HCT116 (cell line): ENCODE data around the gene IFI27L2.

ENCODE experiments used
- CEBPB ChIP-seq: IDR thresholded peaks from 2 replicates; pipeline ENCODE4 v1.6.1; 2012; ENCODE audit warnings: low read depth
- CTCF ChIP-seq, 3 experiments: fragments of 200-600 bp in 1 of 3; sonication (generic) in 1 of 3; IDR thresholded peaks in 2 of 3; conservative IDR thresholded peaks in 1 of 3; 2 replicates each; pipeline ENCODE4 v1.5.1; 2012 to 2017; ENCODE audit warnings: low read depth in 2 of 3, low read length in 2 of 3, antibody characterized with exemption in 1 of 3, borderline replicate concordance in 1 of 3, control low read depth in 1 of 3, mild to moderate bottlenecking in 1 of 3, mixed read lengths in 1 of 3, mixed run types in 1 of 3, moderate library complexity in 1 of 3; ENCODE audit not compliant: insufficient read depth in 1 of 3
- EGR1 ChIP-seq: IDR thresholded peaks from 2 replicates; pipeline ENCODE4 v1.6.1; 2012; ENCODE audit warnings: low read depth
- EZH2 ChIP-seq: fragments of 200-600 bp; sonication (generic); IDR thresholded peaks from 2 replicates; pipeline ENCODE4 v1.6.1; 2017; ENCODE audit warnings: antibody characterized with exemption, mixed run types
- POLR2A ChIP-seq: IDR thresholded peaks from 2 replicates; pipeline ENCODE4 v1.7.0; 2011; ENCODE audit warnings: borderline replicate concordance; ENCODE audit not compliant: insufficient read depth, insufficient read length; ENCODE audit errors: extremely low read depth
- POLR2AphosphoS5 ChIP-seq: IDR thresholded peaks from 2 replicates; pipeline ENCODE4 v1.6.1; 2011; ENCODE audit warnings: mild to moderate bottlenecking, low read depth, low read length, moderate library complexity
- REST ChIP-seq: IDR thresholded peaks from 2 replicates; pipeline ENCODE4 v1.6.1; 2012; ENCODE audit warnings: low read depth
- SIN3A ChIP-seq: IDR thresholded peaks from 2 replicates; pipeline ENCODE4 v1.6.1; 2012; ENCODE audit warnings: low read depth
- SRF ChIP-seq: IDR thresholded peaks from 2 replicates; pipeline ENCODE4 v1.6.1; 2012; ENCODE audit warnings: low read depth
- TCF7L2 ChIP-seq: IDR thresholded peaks from 2 replicates; pipeline ENCODE4 v1.7.0; 2011; ENCODE audit warnings: borderline replicate concordance, inconsistent platforms; ENCODE audit not compliant: insufficient read depth, insufficient read length; ENCODE audit errors: extremely low read depth
- YY1 ChIP-seq: IDR thresholded peaks from 2 replicates; pipeline ENCODE4 v1.6.1; 2011; ENCODE audit warnings: low read length, low read depth, moderate library complexity, mild to moderate bottlenecking; ENCODE audit not compliant: insufficient replicate concordance; ENCODE audit errors: extremely low read depth
- ZNF274 ChIP-seq: fragments of 200-500 bp; sonication (Bioruptor generic); IDR thresholded peaks from 2 replicates; pipeline ENCODE4 v1.6.1; 2014; ENCODE audit warnings: mild to moderate bottlenecking, low read depth, low read length, inconsistent platforms
- TF ChIP-seq, protein P1 (sequence below): IDR thresholded peaks from 2 replicates; pipeline ENCODE4 v1.6.1; 2012

- TF ChIP-seq EZH2 (no peak), EGR1 (no peak), POLR2A (no peak), CTCF (IDR thresholded peaks at IDR 0.05 in 2 of 3, conservative IDR thresholded peaks at IDR 0.05 in 1 of 3; ENCODE audit: borderline replicate concordance in 1 of 3, insufficient read depth in 1 of 3, low read depth in 2 of 3, low read length in 2 of 3) (no peak), POLR2AphosphoS5 (no peak), SRF (no peak), ZNF274 (no peak), SIN3A (no peak), YY1 (no peak), TCF7L2 (no peak), REST (no peak), CEBPB (no peak)
- TF ChIP-seq, protein P1, sequence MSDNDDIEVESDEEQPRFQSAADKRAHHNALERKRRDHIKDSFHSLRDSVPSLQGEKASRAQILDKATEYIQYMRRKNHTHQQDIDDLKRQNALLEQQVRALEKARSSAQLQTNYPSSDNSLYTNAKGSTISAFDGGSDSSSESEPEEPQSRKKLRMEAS: no peak
These were observed 15.9 kb downstream of the IFI27L2 start for GRCh38 chr14:94113490-94113889.
